Melanocyte of skin (primary cell): ENCODE measurements around the gene PAN3. TPM values are rescaled to one million over a fixed set of nuclear protein-coding genes. Genes with fewer than 3 reads are reported as not detected.

ENCODE experiments used
- small RNA-seq, 2 donors: library from RNA; depleted of rRNA; stranded (forward); fragments of <200 nt; gene quantifications; one replicate each; pipeline ENCODE3, GENCODE V24; 2012
- total RNA-seq, 2 donors: library from RNA; depleted of rRNA; stranded (reverse); fragments of >200 nt; gene quantifications; 2 replicates each; pipeline ENCODE4 v1.2.3, GENCODE V29; 2012

Gene PAN3, protein sequence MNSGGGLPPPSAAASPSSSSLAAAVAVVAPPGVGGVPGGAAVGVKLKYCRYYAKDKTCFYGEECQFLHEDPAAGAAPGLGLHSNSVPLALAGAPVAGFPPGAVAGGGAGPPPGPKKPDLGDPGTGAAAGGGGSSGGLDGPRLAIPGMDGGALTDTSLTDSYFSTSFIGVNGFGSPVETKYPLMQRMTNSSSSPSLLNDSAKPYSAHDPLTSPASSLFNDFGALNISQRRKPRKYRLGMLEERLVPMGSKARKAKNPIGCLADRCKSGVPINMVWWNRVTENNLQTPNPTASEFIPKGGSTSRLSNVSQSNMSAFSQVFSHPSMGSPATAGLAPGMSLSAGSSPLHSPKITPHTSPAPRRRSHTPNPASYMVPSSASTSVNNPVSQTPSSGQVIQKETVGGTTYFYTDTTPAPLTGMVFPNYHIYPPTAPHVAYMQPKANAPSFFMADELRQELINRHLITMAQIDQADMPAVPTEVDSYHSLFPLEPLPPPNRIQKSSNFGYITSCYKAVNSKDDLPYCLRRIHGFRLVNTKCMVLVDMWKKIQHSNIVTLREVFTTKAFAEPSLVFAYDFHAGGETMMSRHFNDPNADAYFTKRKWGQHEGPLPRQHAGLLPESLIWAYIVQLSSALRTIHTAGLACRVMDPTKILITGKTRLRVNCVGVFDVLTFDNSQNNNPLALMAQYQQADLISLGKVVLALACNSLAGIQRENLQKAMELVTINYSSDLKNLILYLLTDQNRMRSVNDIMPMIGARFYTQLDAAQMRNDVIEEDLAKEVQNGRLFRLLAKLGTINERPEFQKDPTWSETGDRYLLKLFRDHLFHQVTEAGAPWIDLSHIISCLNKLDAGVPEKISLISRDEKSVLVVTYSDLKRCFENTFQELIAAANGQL
- 10 to 100 TPM; 20.0 to 21.0 TPM for total RNA-seq

DNA sequence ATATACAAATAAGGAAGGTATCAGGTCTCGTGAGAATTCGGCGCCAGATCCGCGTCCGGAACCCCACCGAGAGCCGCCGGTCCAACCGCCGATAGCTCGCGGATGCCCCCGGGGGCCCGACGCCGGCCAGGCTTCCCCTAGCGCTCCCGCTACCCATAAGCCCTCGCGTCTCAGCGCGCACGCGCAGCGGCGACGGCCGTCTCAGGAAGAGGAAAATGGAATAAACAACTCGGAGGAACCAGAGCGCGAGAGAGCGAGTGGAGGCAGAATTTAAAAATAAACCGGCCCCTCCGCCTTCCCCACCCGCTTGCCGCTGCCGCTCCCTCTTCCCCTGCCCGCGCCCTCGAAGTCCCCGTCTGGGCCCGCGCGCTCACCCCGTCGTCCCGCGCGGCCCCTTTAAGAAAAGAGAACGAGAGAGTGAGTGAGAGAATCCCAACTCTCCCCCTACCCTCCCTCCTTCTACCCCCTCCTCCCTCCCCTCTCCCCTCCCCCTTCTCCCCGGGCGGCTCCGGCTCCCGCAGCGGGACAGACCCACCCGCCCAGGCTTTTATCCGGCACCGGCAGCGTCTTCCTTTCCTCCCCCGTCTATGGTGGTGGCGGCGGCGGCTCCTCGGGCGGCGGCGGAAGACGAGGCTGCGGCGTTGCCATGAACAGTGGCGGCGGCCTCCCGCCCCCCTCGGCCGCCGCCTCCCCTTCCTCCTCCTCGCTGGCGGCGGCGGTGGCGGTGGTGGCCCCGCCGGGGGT, at the start of gene PAN3:
PAN3 (plus strand) TSS at position 534 of the 744 bp plus-strand sequence; CDS start at position 647, 113 bp downstream.

DNA sequence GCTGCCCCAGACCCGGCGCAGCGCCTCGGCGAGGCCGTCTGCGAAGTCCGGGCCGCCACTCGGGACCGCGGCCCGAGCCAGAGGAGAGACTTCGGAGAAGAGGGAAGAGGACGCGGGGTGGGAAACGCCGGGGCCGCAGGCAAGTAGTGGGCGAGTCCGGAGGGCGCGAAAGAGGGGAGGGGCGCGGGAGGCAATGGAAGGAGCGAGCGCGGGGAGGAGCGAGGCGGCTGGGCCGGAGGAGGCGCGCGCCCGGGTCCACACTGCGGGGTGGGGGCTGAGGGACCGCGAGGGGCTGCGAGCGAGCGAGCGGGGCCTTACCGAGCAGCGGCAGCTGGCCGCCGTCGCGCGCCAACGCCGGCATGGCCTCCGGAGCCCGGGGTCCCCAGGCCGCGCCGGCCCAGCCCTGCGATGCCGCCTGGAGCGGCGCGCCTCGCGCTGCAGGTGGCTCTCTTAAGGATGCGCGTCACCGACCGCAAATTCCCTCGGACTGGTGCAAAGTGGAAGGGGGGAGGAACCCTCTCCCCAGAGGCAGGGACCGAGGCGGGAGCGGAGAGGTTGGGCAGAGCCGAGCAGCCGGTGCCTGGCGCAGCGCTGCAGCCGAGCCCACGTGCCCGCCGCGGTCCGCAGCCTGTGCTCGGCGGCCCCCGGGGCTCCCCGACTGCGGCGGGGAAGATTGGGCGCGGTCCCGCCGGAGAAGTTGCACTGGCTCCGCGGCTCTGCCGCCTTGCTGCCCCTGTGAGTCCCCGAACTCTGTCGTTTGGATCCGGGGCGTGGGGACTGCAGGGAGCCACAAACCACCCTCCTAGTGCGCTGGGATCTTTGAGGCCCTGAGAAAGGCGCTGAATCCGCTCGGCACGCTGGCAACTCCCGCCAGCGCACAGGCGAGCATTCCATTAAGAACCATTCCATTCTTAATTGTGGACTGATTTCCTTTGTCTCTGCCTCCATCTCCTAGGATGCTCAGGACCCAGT, 37.9 kb upstream of the PAN3 start, which contains the start of gene FLT3:
FLT3 (minus strand) TSS at position 427 of the 972 bp plus-strand sequence; CDS start at position 361, 66 bp downstream.

Small RNA genes lying within 50 kb of the gene (small RNA-seq; reads per million reads assigned to genes)
- gene RNU6-82P: 0 reads per million in 2 donors

Other genes starting within 250 kb of the PAN3 start
- not detected for gene PDX1, start 218.5 kb upstream of the PAN3 start, total RNA-seq
- gene CDX2, start 169.2 kb upstream of the PAN3 start, total RNA-seq: not detected
- not detected for gene URAD, start 149.9 kb upstream of the PAN3 start, total RNA-seq
- not detected for gene FLT3, start 38.0 kb upstream of the PAN3 start, total RNA-seq